Neural progenitor cell (in vitro differentiated cells): ENCODE measurements around the gene CNTNAP2.

Experiments used
- CTCF ChIP-seq: fragments of 200-600 bp; sonication (generic); IDR thresholded peaks from 2 replicates; pipeline ENCODE4 v1.5.1; 2017; ENCODE audit warnings: antibody characterized with exemption, mild to moderate bottlenecking
- EZH2phosphoT487 ChIP-seq: fragments of 200-600 bp; sonication (generic); IDR thresholded peaks from 2 replicates; pipeline ENCODE4 v1.6.1; 2017; ENCODE audit warnings: antibody characterized with exemption

GRCh38 chr7:147136352-147136751, 1019.8 kb downstream of the CNTNAP2 start:
- TF ChIP-seq CTCF, result no peak
- no peak for TF ChIP-seq EZH2phosphoT487
